HG03469 (cell line): ENCODE results near the gene PABPN1.

Experiments used
- ATAC-seq: cut with Tn5 transposase; IDR thresholded peaks from one replicate; pipeline ENCODE4 v1.9.1; 2021; ENCODE audit warnings: mild to moderate bottlenecking, moderate library complexity, moderate number of reproducible peaks; ENCODE audit not compliant: unreplicated experiment

The PABPN1 gene

GRCh38 chr14:23326491-23327332 lies 5.5 kb downstream of the PABPN1 start:
- no peak for ATAC-seq

DNA sequence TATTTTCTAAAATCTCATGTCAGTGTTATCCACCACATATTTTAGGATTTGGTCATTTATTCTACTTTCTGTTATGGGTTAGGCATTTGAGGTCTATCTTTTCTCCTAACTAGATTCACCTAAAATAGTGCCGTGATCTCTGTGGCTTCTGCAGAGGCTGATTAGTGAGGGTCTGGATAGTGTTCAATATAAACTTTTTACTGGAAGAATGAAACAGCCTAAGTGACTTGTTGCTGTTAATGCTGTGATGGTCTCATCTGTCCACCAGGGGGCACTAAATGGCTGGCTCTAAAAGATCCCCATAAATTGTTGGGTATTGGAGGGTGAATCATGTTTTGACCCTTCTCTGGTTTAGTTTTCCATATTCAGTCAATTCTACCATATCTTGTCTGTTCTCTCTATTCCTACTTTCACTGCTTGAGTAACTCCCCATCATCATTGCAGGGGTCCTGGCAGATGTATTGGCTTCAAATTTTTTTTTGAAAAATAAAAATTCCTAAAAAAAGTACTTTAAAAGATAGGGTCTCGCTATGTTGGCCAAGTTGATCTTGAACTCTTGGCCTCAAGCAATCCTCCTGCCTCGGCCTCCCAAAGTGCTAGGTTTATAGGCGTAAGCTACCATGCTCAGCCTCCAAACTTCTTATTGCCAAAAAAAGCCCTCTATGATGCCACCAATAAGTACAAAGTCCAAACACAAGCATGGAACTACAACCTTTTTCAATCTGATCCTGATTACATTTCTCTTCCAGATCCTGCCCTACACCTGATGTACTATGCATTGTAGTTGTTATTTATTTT lies 6.9 kb downstream of the PABPN1 start:
- ATAC-seq: no peak

DNA sequence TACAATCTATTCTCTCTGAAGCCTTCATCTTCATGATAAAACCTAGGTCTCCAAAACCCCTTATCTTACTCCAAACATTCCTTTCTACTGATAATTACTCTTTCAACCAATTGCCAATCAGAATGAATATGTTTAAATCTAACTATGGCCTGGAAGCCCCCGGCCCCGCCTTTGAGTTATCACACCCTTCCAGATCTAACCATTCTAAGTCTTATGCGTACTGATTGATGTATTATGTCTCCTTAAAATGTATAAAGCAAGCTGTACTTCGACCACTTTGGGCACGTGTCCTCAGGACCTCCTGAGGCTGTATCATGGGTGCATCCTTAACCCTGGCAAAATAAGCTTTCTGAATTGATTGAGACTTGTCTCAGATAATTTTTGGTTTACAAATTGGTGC lies 14.4 kb downstream of the PABPN1 start:
- ATAC-seq: no peak

DNA sequence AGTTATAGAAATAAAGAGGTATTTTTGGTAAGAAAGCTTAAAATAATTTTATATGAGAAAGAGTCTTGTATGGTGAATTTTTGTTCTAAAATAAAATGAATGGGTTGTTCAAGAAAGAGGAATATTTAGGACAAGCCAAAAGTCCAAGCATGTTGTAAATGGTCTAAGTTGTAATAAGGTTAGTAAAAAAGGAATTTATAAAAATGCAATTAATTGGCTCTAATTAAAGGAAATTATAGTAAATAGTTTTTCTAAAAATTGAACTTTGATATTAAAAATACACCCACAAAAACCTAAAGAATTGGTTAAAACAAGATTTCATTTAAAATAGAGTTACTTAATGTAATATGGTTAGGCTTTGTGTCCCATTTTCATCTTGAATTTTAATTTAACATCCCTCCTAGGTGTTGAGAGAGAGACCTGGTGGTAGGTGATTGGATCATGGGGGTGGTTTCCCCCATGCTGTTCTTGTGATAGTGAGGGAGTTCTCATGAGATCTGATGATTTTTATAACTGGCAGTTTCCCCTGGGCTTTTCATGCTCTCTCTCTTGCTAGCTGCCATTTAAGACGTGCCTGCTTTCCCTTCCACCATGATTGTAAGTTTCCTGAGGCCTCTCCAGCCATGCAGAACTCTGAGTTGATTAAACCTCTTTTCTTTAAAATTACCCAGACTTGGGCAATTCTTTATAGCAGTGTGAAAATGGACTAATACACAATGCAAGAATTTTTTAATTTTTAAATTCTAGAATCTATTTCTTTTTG lies 18.4 kb downstream of the PABPN1 start:
- ATAC-seq: no peak

GRCh38 chr14:23344481-23344880 lies 23.2 kb downstream of the PABPN1 start:
- ATAC-seq: no peak

- ATAC-seq: no peak
These were observed 24.9 kb downstream of the PABPN1 start for GRCh38 chr14:23345987-23346692.

GRCh38 chr14:23346693-23347405 lies 25.6 kb downstream of the PABPN1 start:
- no peak for ATAC-seq

DNA sequence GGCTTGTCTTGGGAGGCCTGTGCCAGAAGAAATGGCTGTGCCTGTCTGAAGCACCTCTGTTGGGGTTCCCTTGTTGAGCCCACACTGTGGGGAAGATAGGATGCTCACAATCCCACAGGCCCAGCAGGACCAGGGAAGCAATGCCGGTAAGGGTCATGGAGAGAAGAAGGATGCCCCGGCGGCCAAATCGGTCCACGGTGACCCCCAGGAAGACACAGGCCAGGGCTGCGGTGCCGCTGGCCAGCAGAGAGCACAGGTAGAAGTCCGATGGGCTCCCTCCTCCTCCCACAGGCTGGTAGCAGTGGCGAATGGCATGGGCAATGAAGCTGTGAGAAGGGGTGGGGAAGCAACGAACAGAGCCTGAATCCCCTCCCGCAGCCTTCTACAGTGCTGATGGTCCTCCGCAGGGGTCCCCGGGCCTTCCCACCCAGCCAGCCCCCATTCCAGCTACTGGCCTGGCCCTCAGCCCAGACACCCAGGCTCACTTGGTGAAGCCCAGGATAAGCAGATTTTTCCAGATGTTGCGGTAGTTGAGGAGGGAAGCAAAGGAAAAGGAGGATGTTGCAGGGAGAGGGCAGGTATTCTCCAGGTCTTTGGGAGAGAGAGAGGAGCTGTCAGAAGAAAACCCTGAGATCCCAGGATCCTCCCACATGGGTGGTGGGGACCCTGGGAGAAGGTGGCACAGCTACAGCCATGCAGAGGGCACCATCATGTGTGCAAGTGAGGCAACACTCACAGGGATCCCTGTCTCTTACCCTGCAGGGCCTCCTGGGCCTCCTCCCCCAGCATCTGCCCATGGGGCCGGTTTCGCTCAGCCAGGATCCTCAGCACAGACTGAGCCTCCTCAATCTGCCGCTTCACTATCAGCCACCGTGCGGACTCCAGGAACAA lies 26.4 kb downstream of the PABPN1 start:
- ATAC-seq: no peak

GRCh38 chr14:23348297-23348655 lies 27.0 kb downstream of the PABPN1 start:
- ATAC-seq: no peak

GRCh38 chr14:23349156-23349845 lies 28.0 kb downstream of the PABPN1 start:
- ATAC-seq: no peak

DNA sequence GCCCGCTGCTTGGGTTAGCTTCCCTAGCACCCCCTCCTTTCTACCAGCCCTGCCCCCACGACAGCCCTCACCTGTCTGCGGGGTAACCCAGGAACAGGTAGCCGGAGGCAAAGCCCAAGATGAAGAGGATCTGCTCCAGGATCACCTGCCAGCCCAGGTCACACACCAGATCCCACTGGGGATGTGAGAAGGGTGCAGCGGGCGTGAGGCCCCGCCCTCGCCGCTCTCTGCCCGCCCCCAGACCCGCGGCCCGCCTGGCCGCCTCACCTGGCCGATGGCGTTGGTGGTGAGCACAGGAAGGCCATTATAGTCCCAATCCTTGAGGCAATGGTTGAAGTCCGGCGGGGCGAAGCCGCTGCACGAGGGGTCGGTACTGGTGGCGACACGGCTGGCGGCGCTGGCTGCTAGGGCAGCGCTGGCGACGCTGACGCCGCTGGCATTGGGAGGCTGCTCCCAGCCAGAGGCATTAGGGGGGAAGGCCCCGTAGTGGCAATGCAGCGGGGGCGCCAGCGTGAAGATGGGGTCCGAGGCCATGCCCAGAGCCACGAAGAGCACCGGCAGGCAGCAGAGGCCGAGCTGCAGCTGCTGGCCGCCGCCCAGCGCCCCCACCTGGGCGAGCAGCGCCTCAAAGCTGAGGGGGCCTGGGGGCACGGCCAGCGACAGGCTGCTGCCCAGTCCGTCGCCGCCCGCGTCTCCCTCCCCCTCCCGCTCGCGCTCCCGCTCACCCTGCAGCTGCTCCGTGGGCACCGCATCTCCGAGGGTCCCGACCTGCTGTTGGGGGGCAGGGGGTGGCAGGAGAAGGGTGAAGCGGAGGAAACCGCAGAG lies 30.6 kb downstream of the PABPN1 start:
- ATAC-seq: no peak

- ATAC-seq: no peak
These were observed 31.5 kb downstream of the PABPN1 start, which contains the start of gene SLC22A17 for GRCh38 chr14:23352506-23353432. Gene SLC22A17 (minus strand): TSS chr14:23352887.

DNA sequence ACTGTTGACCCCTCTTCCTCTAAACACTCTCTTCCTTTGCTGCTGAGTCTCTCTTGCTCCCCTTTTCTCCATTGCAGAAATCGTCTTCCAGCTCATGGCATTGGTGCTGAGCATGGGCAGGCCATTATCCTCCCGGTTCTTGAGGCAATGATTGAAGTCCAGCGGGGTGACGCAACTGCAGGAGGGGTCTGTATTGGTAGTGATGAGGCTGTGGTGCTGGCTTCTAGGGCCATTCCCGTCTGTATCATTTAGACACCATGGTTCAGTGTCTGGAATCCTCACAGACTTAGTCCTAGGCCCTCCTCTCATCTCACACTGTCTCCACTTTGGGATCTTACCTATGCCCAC lies 32.1 kb downstream of the PABPN1 start:
- no peak for ATAC-seq

GRCh38 chr14:23354990-23355389 lies 33.7 kb downstream of the PABPN1 start:
- ATAC-seq: no peak

DNA sequence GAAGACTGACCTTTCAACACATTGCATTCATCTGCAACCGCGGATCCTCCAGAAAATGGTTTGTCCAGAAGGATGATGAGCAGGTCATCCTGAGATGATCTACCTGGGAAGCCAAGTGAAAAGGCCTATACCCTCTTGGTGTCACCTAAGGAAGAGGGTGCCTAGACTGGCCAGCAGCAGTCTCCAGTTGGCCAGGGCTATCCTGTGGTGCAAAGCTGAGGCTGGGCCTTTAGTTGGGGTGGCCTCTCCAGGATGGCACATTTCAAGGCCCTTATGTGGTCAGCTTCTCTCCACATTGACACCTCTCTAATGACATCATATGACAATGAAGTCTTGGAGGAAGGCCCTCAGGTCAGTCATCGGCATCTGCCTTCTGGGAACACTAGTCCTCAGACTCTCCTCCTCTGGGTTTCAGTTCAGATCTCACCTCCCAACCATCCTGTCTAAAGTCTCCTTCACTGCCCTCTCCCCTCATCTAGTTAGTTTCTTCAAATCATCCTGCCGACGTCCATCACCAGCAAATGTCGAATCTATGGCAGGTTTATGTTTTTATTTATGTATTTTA lies 34.7 kb downstream of the PABPN1 start:
- ATAC-seq: no peak

DNA sequence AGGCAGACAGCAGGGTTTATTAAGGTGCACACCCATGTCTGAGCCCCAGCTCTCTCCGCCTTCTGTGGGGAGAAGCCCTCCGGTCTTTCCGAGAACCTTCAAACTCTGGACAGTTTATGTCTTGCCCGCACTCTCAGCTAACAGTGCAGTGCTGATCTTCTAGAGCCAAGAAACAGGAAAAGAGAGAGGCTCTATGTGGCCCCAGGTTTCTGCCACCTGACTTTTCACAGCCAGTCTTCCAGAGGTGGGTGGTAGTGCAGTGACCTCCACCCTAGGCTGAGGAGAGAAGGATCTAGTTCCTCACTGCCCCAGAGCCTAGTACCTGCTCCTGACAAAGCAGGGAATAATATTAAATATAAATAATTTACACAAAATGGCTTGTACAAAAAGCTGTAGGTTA lies 35.4 kb downstream of the PABPN1 start:
- ATAC-seq: no peak
